Fibroblast of mammary gland (primary cell): ENCODE data around the gene MMP14.

Source experiments
- DNase-seq: peaks from one replicate; pipeline ENCODE4 v3.0.0-alpha.2; 2010; ENCODE audit warnings: low read depth
- H3K4me3 ChIP-seq: 2 replicates; pipeline ENCODE4 v1.5.1; 2011; ENCODE audit warnings: low read depth, mild to moderate bottlenecking, low read length, moderate library complexity; ENCODE audit not compliant: control insufficient read depth
- TF ChIP-seq, protein P1 (sequence below): conservative IDR thresholded peaks from 2 replicates; pipeline ENCODE4 v1.5.1; 2011; ENCODE audit warnings: low read depth, low read length, inconsistent platforms; ENCODE audit not compliant: control insufficient read depth, insufficient read depth

MMP14 gene

GRCh38 chr14:22796087-22796707 lies 40.2 kb upstream of the MMP14 start:
- no peak overlapping the region for H3K4me3 ChIP-seq
- no peak for DNase-seq
- TF ChIP-seq, protein P1, sequence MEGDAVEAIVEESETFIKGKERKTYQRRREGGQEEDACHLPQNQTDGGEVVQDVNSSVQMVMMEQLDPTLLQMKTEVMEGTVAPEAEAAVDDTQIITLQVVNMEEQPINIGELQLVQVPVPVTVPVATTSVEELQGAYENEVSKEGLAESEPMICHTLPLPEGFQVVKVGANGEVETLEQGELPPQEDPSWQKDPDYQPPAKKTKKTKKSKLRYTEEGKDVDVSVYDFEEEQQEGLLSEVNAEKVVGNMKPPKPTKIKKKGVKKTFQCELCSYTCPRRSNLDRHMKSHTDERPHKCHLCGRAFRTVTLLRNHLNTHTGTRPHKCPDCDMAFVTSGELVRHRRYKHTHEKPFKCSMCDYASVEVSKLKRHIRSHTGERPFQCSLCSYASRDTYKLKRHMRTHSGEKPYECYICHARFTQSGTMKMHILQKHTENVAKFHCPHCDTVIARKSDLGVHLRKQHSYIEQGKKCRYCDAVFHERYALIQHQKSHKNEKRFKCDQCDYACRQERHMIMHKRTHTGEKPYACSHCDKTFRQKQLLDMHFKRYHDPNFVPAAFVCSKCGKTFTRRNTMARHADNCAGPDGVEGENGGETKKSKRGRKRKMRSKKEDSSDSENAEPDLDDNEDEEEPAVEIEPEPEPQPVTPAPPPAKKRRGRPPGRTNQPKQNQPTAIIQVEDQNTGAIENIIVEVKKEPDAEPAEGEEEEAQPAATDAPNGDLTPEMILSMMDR = no peak

DNA sequence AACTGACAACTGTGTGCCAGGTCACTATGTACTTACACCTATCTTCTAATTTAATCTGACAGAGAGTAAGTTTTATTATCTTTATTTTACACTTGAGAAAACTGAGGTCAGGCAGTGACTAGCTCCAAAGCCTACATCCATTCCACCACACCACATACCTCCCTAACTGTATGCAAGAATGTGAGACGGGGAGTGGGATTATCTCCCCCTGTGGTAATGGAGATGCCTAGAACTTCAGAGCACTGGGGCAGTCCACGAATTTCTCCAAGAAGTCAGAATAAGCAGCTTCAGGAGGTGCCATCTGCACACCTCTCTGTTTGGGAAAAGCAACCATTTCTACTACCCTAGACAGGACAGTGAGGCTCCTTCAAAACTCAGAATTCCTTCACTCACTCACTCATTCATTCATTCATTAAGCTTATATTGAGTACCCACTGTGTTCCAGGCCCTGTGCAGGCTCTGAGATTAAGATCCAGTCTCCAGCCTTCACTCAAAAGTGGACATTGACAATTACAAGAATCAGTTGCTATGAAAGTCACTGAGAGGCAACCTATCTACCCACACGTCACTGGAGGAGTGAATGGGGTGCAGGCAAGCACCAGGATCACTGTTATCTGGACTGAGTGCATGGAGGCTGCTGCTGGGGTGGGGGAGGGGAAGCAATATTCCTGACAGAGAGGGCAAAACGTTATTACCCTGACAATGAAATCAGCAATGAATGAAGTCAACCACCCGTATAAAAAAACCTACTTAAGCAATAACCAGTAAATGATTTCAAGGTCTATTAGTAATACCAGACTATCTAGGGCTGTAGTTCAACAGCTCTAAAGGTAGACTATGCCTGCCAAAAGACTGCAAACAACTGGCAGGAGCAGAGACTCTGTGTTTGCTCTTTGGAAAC lies 39.1 kb upstream of the MMP14 start:
- DNase-seq = no peak
- no peak overlapping the region for H3K4me3 ChIP-seq
- TF ChIP-seq, protein P1 = no peak

DNA sequence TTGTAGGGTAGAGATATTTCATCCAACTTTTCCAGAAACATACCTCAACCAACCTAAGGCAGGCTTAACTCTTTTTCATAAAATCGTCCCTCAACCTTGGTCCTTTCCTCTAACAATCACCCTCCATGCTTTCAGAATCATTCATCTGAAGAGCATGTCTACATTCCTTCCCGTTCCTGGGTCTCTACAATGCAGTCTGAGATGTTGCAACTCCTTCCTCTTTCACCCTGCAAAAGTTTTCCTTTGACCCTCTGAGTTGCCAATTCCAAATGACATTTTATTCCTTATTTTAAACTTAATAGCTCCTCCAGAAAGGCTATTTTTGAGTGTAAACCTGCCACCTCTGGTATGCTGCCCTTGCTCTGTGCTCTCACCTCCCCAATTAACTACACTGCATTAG lies 37.9 kb upstream of the MMP14 start:
- DNase-seq = no peak
- TF ChIP-seq, protein P1 = no peak
- no peak overlapping the region for H3K4me3 ChIP-seq

DNA sequence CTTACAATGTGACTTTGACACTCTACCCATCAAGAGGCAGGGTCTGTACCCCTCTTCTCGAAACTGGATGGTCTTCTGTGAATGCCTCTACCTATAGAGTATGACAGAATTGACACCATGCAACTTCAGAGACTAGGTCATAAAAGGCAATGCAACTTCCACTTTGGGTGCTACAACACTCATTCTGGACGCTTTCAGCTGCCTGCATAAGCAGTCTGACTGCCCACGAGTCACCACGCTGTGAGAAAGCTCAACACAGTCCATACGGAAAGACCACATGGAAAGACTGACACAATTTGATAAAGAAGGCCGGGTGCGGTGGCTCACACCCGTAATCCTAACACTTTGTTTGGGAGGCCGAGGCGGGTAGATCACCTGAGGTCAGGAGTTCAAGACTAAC lies 36.0 kb upstream of the MMP14 start:
- no peak for DNase-seq
- H3K4me3 ChIP-seq = no peak overlapping the region
- TF ChIP-seq, protein P1 = no peak

DNA sequence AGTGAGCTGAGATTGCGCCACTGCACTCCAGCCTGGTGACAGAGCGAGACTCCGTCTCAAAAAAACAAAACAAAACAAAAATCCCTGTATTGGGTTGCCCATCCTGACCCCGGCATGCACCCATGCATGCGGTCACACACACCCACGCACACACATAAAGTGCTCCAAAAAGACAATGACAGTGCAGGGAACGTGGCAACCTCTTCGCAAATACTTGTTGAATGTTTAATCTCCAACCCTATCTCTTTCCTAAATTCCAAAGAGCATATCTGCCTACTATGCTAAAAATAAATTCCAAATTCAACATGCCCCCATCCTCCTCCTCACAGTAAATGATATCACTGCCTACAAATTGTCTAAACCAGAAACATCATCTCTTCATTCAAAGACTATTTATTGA lies 34.7 kb upstream of the MMP14 start:
- no peak for DNase-seq
- H3K4me3 ChIP-seq = no peak overlapping the region
- TF ChIP-seq, protein P1 = no peak

GRCh38 chr14:22802860-22803686 lies 33.3 kb upstream of the MMP14 start:
- DNase-seq = no peak
- no peak overlapping the region for H3K4me3 ChIP-seq
- TF ChIP-seq, protein P1 = no peak
